Stimulated activated CD8-positive, alpha-beta memory T cell treated with anti-CD3 and anti-CD28 coated beads, Interleukin-15, amount 100 ng/mL, for 4 hours (primary cell): ENCODE results near the gene H19.

ENCODE experiments used
- DNase-seq, 2 donors: peaks; one replicate each; pipeline ENCODE4 v3.0.0-alpha.2; 2020; ENCODE audit warnings: low read depth in 2 of 2

Gene H19

GRCh38 chr11:1947592-1948237, 49.9 kb downstream of the H19 start:
- no peak for DNase-seq

GRCh38 chr11:1946812-1947484, 50.7 kb downstream of the H19 start, which contains the start of gene MRPL23:
Gene MRPL23, plus strand, starts transcription at chr11:1947332. Its CDS starts 31 bp downstream, at chr11:1947363.
- DNase-seq: no peak
